Activated T-cell treated with anti-CD3 and anti-CD28 coated beads for 24 hours (primary cell): ENCODE results near the gene LCMT1.
"Not testable (repeated sequence)": the region's sequence is repeated elsewhere in the genome, so short reads cannot be mapped to it uniquely, and the experiment has no call there.

ENCODE experiments used
- DNase-seq: peaks from one replicate; pipeline ENCODE4 v3.0.0-alpha.2; 2020; ENCODE audit warnings: low read depth

Gene LCMT1

GRCh38 chr16:25143928-25144327 is 32.4 kb downstream of the LCMT1 start:
- no peak for DNase-seq

GRCh38 chr16:25148568-25149215 is 37.1 kb downstream of the LCMT1 start:
- no peak for DNase-seq

GRCh38 chr16:25151996-25152395 is 40.5 kb downstream of the LCMT1 start:
- no peak for DNase-seq

GRCh38 chr16:25155553-25156460 is 44.3 kb downstream of the LCMT1 start:
- peak; percentile 26 for DNase-seq

- no peak for DNase-seq
Observed at GRCh38 chr16:25157271-25157875, 45.8 kb downstream of the LCMT1 start.

- no peak for DNase-seq
Observed at GRCh38 chr16:25158401-25158800, 46.9 kb downstream of the LCMT1 start.

GRCh38 chr16:25161753-25162367 is 50.3 kb downstream of the LCMT1 start:
- DNase-seq: no peak

- no peak for DNase-seq
Observed at GRCh38 chr16:25163683-25164082, 52.1 kb downstream of the LCMT1 start.

- no peak for DNase-seq
Observed at GRCh38 chr16:25165284-25165683, 53.7 kb downstream of the LCMT1 start.

- DNase-seq: not testable (repeated sequence)
Observed at GRCh38 chr16:25167920-25168319, 56.4 kb downstream of the LCMT1 start.

- no peak for DNase-seq
Observed at GRCh38 chr16:25171390-25171789, 59.8 kb downstream of the LCMT1 start.

GRCh38 chr16:25172831-25173230 is 61.3 kb downstream of the LCMT1 start:
- DNase-seq: no peak

- no peak for DNase-seq
Observed at GRCh38 chr16:25174285-25174684, 62.7 kb downstream of the LCMT1 start.

GRCh38 chr16:25176136-25176535 is 64.6 kb downstream of the LCMT1 start:
- DNase-seq: no peak

GRCh38 chr16:25177512-25177830 is 65.9 kb downstream of the LCMT1 start:
- no peak for DNase-seq

GRCh38 chr16:25177831-25178688 is 66.5 kb downstream of the LCMT1 start:
- no peak for DNase-seq

GRCh38 chr16:25181236-25181635 is 69.7 kb downstream of the LCMT1 start:
- DNase-seq: not testable (repeated sequence)

GRCh38 chr16:25184771-25185170 is 73.2 kb downstream of the LCMT1 start:
- DNase-seq: no peak

- DNase-seq: no peak
Observed at GRCh38 chr16:25187491-25187795, 75.9 kb downstream of the LCMT1 start.

- no peak for DNase-seq
Observed at GRCh38 chr16:25189305-25189704, 77.8 kb downstream of the LCMT1 start.

GRCh38 chr16:25192096-25192495 is 80.6 kb downstream of the LCMT1 start:
- DNase-seq: no peak
